Gastroesophageal sphincter (tissue), 4 donors: ENCODE measurements around the gene AMH. TPM values are rescaled to one million over a fixed set of nuclear protein-coding genes. Genes with fewer than 3 reads are reported as not detected.

Experiments
- ATAC-seq: fragments of 150-250 bp; one replicate; pipeline ENCODE4 v1.9.1; 2016; ENCODE audit warnings: mild to moderate bottlenecking, moderate library complexity
- H3K27ac ChIP-seq, 4 donors: fragments of 200-600 bp; sonication (generic) in 3 of 4; 1 replicate in 3 of 4; 2 replicates in 1 of 4; pipeline ENCODE4 v1.5.1; 2016 to 2019
- H3K27me3 ChIP-seq: fragments of 200-600 bp; sonication (generic); one replicate; pipeline ENCODE4 v1.5.1; 2019
- H3K36me3 ChIP-seq, 2 donors: fragments of 200-600 bp; sonication (generic); one replicate each; pipeline ENCODE4 v1.5.1; 2019; ENCODE audit warnings: control low read depth in 1 of 2
- H3K4me1 ChIP-seq, 3 donors: fragments of 200-600 bp; sonication (generic); 1 replicate in 2 of 3; 2 replicates in 1 of 3; pipeline ENCODE4 v1.5.1; 2016 to 2019; ENCODE audit warnings: control low read depth in 2 of 3
- H3K4me3 ChIP-seq, 2 donors: fragments of 200-600 bp; sonication (generic); one replicate each; pipeline ENCODE4 v1.5.1; 2019; ENCODE audit warnings: mild to moderate bottlenecking in 1 of 2, moderate library complexity in 1 of 2
- H3K9me3 ChIP-seq, 3 donors: fragments of 200-600 bp; sonication (generic); one replicate each; pipeline ENCODE4 v1.5.1; 2017 to 2019; ENCODE audit warnings: control low read depth in 2 of 3
- EP300 ChIP-seq: sonication (generic); formaldehyde crosslinking; IDR thresholded peaks from one replicate; pipeline ENCODE4 v1.6.1; 2017; ENCODE audit warnings: antibody characterized with exemption, mild to moderate bottlenecking
- POLR2A ChIP-seq, 2 donors: fragments of 450-650 bp; IDR thresholded peaks; one replicate each; pipeline ENCODE4 v1.6.1; 2017; ENCODE audit warnings: antibody characterized with exemption in 2 of 2, mild to moderate bottlenecking in 2 of 2, moderate library complexity in 1 of 2
- POLR2AphosphoS5 ChIP-seq: sonication (generic); formaldehyde crosslinking; IDR thresholded peaks from one replicate; pipeline ENCODE4 v1.6.1; 2017; ENCODE audit warnings: antibody characterized with exemption
- WGBS, 2 donors: methylation state at CpG; one replicate each; pipeline ENCODE4 v1.1.5; 2018; ENCODE audit warnings: low coverage in 1 of 2; 5-methylcytosine and 5-hydroxymethylcytosine counted together
- total RNA-seq, 4 donors: library from RNA; depleted of rRNA; stranded (reverse); fragments of >200 nt; gene quantifications; one replicate each; pipeline ENCODE4 v1.1.0, GENCODE V29; 2016
- TF ChIP-seq, protein P1 (sequence below), 4 experiments: fragments of 200-600 bp in 2 of 4; fragments of 450-650 bp in 2 of 4; sonication (generic) in 1 of 4; IDR thresholded peaks; one replicate each; pipeline ENCODE4 v1.5.1; 2017 to 2019; ENCODE audit warnings: antibody characterized with exemption in 4 of 4, mild to moderate bottlenecking in 2 of 4, moderate library complexity in 2 of 4

AMH gene
- total RNA-seq, 4 donors from 2014 or later, result 0.23 to 1.2 (median 0.47) TPM

DNA sequence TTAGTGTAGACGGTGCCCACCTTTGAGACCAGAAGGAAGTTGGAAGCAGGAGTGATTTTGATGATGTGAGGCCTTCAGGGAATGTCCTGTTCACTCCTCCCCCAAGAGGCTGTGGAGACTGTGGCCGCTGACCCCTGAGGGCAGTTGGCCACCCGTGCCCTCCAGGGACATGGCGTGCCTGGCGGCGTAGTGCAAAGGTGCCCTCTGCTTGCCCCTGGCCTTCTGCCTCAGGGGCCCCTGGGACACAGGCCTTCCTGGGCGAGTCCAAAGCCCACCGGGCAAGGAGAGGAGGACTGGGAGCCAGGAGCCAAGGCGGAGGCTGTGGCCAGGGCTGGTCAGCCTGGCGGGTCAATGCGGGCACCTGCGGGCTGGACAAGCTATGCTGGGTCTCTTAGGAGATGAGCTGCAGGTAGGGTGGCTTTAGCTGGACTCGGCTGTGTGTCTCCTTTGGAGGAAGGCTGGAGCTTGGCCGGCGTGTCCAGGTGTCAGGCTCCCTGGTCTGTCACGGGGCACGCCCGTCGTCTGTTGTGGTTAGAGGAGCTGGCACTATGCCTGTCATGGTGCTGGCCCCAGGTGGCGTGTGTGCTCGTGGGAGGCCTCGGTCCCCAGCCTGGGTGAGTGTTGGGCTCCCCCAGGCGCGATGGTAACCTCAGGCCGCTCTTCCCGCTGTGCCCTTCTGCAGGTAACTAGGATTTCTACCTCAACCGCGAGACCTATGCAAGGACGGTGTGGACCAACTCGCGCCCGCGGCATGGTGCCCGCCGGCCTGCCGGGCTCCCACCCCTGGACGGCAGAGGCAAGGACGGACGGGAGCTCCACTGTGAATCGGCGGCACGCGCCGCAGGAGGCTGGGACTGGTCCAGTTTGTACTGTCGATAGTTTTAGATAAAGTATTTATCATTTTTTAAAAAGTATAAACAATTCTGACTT is 19.8 kb upstream of the AMH start:
- Histone ChIP-seq H3K27me3 (no peaks in the 10 kb centered on the region), H3K36me3 (peaks cover 0 to 98% of the 10 kb centered on the region in 2 donors), H3K4me3 (no peak overlapping the region), H3K27ac (no peak overlapping the region), H3K9me3 (no peaks in the 10 kb centered on the region), H3K4me1 (peaks cover 0 to 28% (median 0%) of the 10 kb centered on the region in 3 donors)
- TF ChIP-seq EP300, result no peak
- TF ChIP-seq, protein P1, sequence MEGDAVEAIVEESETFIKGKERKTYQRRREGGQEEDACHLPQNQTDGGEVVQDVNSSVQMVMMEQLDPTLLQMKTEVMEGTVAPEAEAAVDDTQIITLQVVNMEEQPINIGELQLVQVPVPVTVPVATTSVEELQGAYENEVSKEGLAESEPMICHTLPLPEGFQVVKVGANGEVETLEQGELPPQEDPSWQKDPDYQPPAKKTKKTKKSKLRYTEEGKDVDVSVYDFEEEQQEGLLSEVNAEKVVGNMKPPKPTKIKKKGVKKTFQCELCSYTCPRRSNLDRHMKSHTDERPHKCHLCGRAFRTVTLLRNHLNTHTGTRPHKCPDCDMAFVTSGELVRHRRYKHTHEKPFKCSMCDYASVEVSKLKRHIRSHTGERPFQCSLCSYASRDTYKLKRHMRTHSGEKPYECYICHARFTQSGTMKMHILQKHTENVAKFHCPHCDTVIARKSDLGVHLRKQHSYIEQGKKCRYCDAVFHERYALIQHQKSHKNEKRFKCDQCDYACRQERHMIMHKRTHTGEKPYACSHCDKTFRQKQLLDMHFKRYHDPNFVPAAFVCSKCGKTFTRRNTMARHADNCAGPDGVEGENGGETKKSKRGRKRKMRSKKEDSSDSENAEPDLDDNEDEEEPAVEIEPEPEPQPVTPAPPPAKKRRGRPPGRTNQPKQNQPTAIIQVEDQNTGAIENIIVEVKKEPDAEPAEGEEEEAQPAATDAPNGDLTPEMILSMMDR (IDR thresholded peaks at IDR 0.05), result no peak
- TF ChIP-seq POLR2A (IDR thresholded peaks at IDR 0.05), result no peak
- no peak for TF ChIP-seq POLR2AphosphoS5
- WGBS, 2 donors, result 94% methylated on average over 5 of the region's 45 CpGs; no CpG with 5 or more reads in 1 of the 2 donors
- no peak for ATAC-seq

- WGBS, 2 donors, result 89 to 92% methylated on average over 12 to 25 of the region's 43 CpGs
- H3K9me3 ChIP-seq, result no peaks in the 10 kb centered on the region
- peaks cover 0 to 93% of the 10 kb centered on the region in 2 donors for H3K36me3 ChIP-seq
- peaks cover 0 to 35% (median 7%) of the 10 kb centered on the region in 3 donors for H3K4me1 ChIP-seq
- ATAC-seq, result no peak
- H3K27me3 ChIP-seq, result no peaks in the 10 kb centered on the region
- no peak overlapping the region for H3K4me3 ChIP-seq
- TF ChIP-seq POLR2AphosphoS5 (no peak), POLR2A (IDR thresholded peaks at IDR 0.05) (no peak), EP300 (no peak)
- TF ChIP-seq, protein P1 (IDR thresholded peaks at IDR 0.05), result no peak
- H3K27ac ChIP-seq, result no peak overlapping the region
These were observed 19.0 kb upstream of the AMH start for GRCh38 chr19:2230033-2230531.

- peak overlapping the region in 3 of 4 donors; percentile 18 to 43 (median 41) for H3K27ac ChIP-seq
- H3K36me3 ChIP-seq, result peaks cover 0 to 84% of the 10 kb centered on the region in 2 donors
- H3K27me3 ChIP-seq, result no peaks in the 10 kb centered on the region
- peaks cover 0 to 41% (median 10%) of the 10 kb centered on the region in 3 donors for H3K4me1 ChIP-seq
- no peaks in the 10 kb centered on the region for H3K9me3 ChIP-seq
- WGBS, 2 donors, result 60 to 73% methylated on average over 1 to 3 of the region's 12 CpGs
- no peak for TF ChIP-seq EP300
- TF ChIP-seq, protein P1 (IDR thresholded peaks at IDR 0.05), result no peak
- TF ChIP-seq POLR2AphosphoS5, result no peak
- TF ChIP-seq POLR2A (IDR thresholded peaks at IDR 0.05), result no peak
- no peak overlapping the region for H3K4me3 ChIP-seq
- ATAC-seq, result peak; percentile 10
These were observed 18.2 kb upstream of the AMH start for GRCh38 chr19:2230807-2231533.

DNA sequence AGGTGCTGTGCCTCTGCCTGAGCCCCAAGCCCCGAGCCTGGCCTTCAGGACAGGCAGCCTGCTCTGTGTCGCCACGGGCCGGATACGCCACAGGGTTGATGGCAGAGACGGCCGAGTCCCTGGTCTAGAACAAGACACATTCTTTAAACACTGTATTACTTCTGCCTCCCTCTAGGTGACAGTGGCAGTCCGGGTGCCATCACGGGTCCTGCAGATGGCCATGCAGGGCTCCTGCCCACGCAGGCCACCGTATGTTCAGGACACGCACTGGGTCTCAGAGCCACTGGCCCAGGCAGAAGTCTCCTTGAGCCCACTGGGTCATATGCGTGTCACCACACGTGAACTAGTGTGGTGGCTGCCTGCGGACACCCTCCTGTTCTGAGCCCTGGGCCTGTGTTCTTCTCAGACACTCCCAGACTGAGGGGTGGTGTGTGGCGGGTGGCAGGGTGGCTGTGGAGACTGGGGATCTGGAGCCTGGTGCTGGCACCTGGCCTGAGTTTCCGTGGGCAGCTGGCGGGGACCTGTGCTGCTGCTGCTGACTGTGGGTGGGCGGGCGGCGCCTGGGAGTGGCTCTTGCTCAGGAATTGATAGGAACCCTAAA is 17.4 kb upstream of the AMH start:
- ATAC-seq, result no peak
- no peaks in the 10 kb centered on the region for H3K27me3 ChIP-seq
- no peak overlapping the region for H3K4me3 ChIP-seq
- no peaks in the 10 kb centered on the region for H3K9me3 ChIP-seq
- peak overlapping the region in 3 of 4 donors; percentile 18 to 43 (median 41) for H3K27ac ChIP-seq
- peaks cover 0 to 77% of the 10 kb centered on the region in 2 donors for H3K36me3 ChIP-seq
- WGBS, 2 donors, result 50% methylated on average over 5 of the region's 21 CpGs; no CpG with 5 or more reads in 1 of the 2 donors
- H3K4me1 ChIP-seq, result peaks cover 0 to 41% (median 10%) of the 10 kb centered on the region in 3 donors
- TF ChIP-seq, protein P1 (IDR thresholded peaks at IDR 0.05), result no peak
- TF ChIP-seq POLR2AphosphoS5 (no peak), EP300 (no peak), POLR2A (IDR thresholded peaks at IDR 0.05) (no peak)
